PC-9 (cell line): Measurements from ENCODE around the gene TFB2M.

Experiments
- CTCF ChIP-seq: fragments of 200-600 bp; sonication (generic); conservative IDR thresholded peaks from 2 replicates; pipeline ENCODE4 v1.6.1; 2017; ENCODE audit warnings: mixed run types, antibody characterized with exemption, mild to moderate bottlenecking, moderate library complexity
- EZH2 ChIP-seq: fragments of 200-600 bp; sonication (generic); IDR thresholded peaks from 2 replicates; pipeline ENCODE4 v1.8.0; 2017; ENCODE audit warnings: antibody characterized with exemption, low read depth

DNA sequence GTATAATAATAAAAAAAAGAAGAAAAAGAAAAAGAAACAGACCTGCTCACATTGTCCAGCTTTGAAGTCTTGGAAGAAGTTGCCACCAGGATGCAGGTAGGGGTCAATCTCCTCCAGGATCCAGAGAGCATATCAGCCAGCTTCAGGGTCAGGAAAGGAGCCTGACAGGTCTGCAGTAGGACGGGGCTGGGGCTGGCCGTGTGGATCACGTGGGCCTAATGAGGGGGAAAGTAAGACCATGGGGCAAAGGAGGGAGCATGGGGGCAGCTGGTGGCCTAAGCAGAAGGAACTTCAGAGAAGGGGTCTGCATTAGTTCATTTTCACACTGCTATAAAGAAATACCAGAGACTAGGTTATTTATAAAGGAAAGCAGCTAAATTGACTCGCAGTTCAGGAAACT, 39.7 kb downstream of the TFB2M start:
- TF ChIP-seq CTCF, result no peak
- TF ChIP-seq EZH2, result no peak
